Neural cell (in vitro differentiated cells): ENCODE measurements around the gene DGKB. TPM values are rescaled to one million over a fixed set of nuclear protein-coding genes. Genes with fewer than 3 reads are reported as not detected.

Source experiments
- H2AFZ ChIP-seq: fragments of 200-600, 300-800 bp; sonication (generic), shearing (Covaris generic); 2 replicates; pipeline ENCODE4 v1.6.0; 2014; ENCODE audit warnings: low read depth, mild to moderate bottlenecking, antibody characterized with exemption, low read length, moderate library complexity
- H3F3A ChIP-seq: fragments of 200-600 bp; shearing (Covaris generic); 2 replicates; pipeline ENCODE4 v1.6.1; 2016; ENCODE audit warnings: mild to moderate bottlenecking, moderate library complexity, mixed read lengths, antibody characterized with exemption, low read length; ENCODE audit not compliant: insufficient read depth, poor library complexity, severe bottlenecking
- H3K27ac ChIP-seq: fragments of 200-600, 300-800 bp; sonication (generic), shearing (Covaris generic); 2 replicates; pipeline ENCODE4 v1.5.1; 2014; ENCODE audit warnings: mild to moderate bottlenecking, low read length, moderate library complexity
- H3K27me3 ChIP-seq: fragments of 300-800, 200-600 bp; sonication (generic), shearing (Covaris generic); 2 replicates; pipeline ENCODE4 v1.6.0; 2014; ENCODE audit warnings: mild to moderate bottlenecking, low read depth, low read length, moderate library complexity; ENCODE audit not compliant: insufficient read depth
- H3K36me3 ChIP-seq: fragments of 300-800, 200-600 bp; sonication (generic), shearing (Covaris generic); 2 replicates; pipeline ENCODE4 v1.5.1; 2014; ENCODE audit warnings: mild to moderate bottlenecking, antibody characterized with exemption, low read length, moderate library complexity; ENCODE audit not compliant: insufficient read depth
- H3K4me2 ChIP-seq: fragments of 300-800, 200-600 bp; sonication (generic), shearing (Covaris generic); 2 replicates; pipeline ENCODE4 v1.6.0; 2014; ENCODE audit warnings: mild to moderate bottlenecking, low read length
- H3K4me3 ChIP-seq: fragments of 300-800, 200-600 bp; sonication (generic), shearing (Covaris generic); 2 replicates; pipeline ENCODE4 v1.5.1; 2014; ENCODE audit warnings: mild to moderate bottlenecking, low read length, moderate library complexity
- H3K79me2 ChIP-seq: fragments of 200-600 bp; shearing (Covaris generic); replicated peaks from 2 replicates; pipeline ENCODE4 v1.6.0; 2014; ENCODE audit warnings: mild to moderate bottlenecking, low read length, moderate library complexity; ENCODE audit not compliant: insufficient read depth
- H3K9ac ChIP-seq: fragments of 300-800, 200-600 bp; sonication (generic), shearing (Covaris generic); 2 replicates; pipeline ENCODE4 v1.6.1; 2016; ENCODE audit warnings: mild to moderate bottlenecking, low read length, mixed read lengths
- H3K9me2 ChIP-seq: fragments of 200-600 bp; shearing (Covaris generic); 2 replicates; pipeline ENCODE4 v1.6.1; 2016; ENCODE audit warnings: mild to moderate bottlenecking, low read length, mixed read lengths; ENCODE audit not compliant: insufficient read depth
- H3K9me3 ChIP-seq: fragments of 200-600, 300-800 bp; sonication (generic), shearing (Covaris generic); 2 replicates; pipeline ENCODE4 v1.6.1; 2016; ENCODE audit warnings: mild to moderate bottlenecking, mixed run types, low read length, moderate library complexity, mixed read lengths
- H4K20me1 ChIP-seq: fragments of 200-600 bp; shearing (Covaris generic); 2 replicates; pipeline ENCODE4 v1.6.1; 2016; ENCODE audit warnings: mild to moderate bottlenecking, mixed run types; ENCODE audit not compliant: insufficient read depth
- EP300 ChIP-seq: fragments of 450-650 bp; conservative IDR thresholded peaks from 2 replicates; pipeline ENCODE4 v1.6.1; 2014; ENCODE audit warnings: antibody characterized with exemption, mild to moderate bottlenecking, moderate library complexity; ENCODE audit not compliant: poor library complexity, severe bottlenecking
- EZH2 ChIP-seq: fragments of 200-600, 300-800 bp; shearing (Covaris generic), sonication (generic); IDR thresholded peaks from 2 replicates; pipeline ENCODE4 v1.6.1; 2014; ENCODE audit warnings: antibody characterized with exemption, low read length, borderline replicate concordance, mild to moderate bottlenecking; ENCODE audit not compliant: insufficient read depth, poor library complexity, severe bottlenecking
- MXI1 ChIP-seq: fragments of 450-650 bp; conservative IDR thresholded peaks from 2 replicates; pipeline ENCODE4 v1.6.1; 2014; ENCODE audit warnings: antibody characterized with exemption, mild to moderate bottlenecking; ENCODE audit not compliant: poor library complexity, severe bottlenecking
- POLR2AphosphoS5 ChIP-seq: IDR thresholded peaks from 2 replicates; pipeline ENCODE4 v1.6.1; 2012
- RAD21 ChIP-seq: fragments of 450-650 bp; conservative IDR thresholded peaks from 2 replicates; pipeline ENCODE4 v1.6.1; 2014; ENCODE audit warnings: antibody characterized with exemption, mild to moderate bottlenecking, moderate library complexity
- SMC3 ChIP-seq: fragments of 450-650 bp; conservative IDR thresholded peaks from 2 replicates; pipeline ENCODE4 v1.6.1; 2014; ENCODE audit warnings: antibody characterized with exemption, mild to moderate bottlenecking, moderate library complexity; ENCODE audit not compliant: poor library complexity
- TAF1 ChIP-seq: IDR thresholded peaks from 2 replicates; pipeline ENCODE4 v1.6.1; 2012; ENCODE audit warnings: low read depth
- polyA plus RNA-seq: library from polyadenylated mRNA; depleted of rRNA; stranded (reverse); fragments of >200 nt; gene quantifications from 2 replicates; pipeline ENCODE4 v1.2.3, GENCODE V29; 2014
- TF ChIP-seq, protein P1 (sequence below): IDR thresholded peaks from 2 replicates; pipeline ENCODE4 v1.6.1; 2012; ENCODE audit warnings: borderline replicate concordance
- TF ChIP-seq, protein P2 (sequence below): fragments of 450-650 bp; IDR thresholded peaks from 2 replicates; pipeline ENCODE4 v1.5.1; 2014; ENCODE audit warnings: antibody characterized with exemption, mild to moderate bottlenecking, moderate library complexity; ENCODE audit not compliant: poor library complexity, severe bottlenecking

Gene DGKB
- polyA plus RNA-seq, 1 donor from 2014 or later = 0.20 TPM

GRCh38 chr7:14425559-14425958 is 477.0 kb downstream of the DGKB start:
- H3K9me2 ChIP-seq = no peaks in the 10 kb centered on the region
- TF ChIP-seq MXI1 = no peak
- TF ChIP-seq SMC3 = no peak
- TF ChIP-seq RAD21 = no peak
- TF ChIP-seq POLR2AphosphoS5 = no peak
- TF ChIP-seq TAF1 = no peak
- no peak for TF ChIP-seq EZH2
- H3K4me2 ChIP-seq = no peak overlapping the region
- no peaks in the 10 kb centered on the region for H3F3A ChIP-seq
- no peak overlapping the region for H3K27ac ChIP-seq
- H3K4me3 ChIP-seq = no peak overlapping the region
- no peaks in the 10 kb centered on the region for H3K9me3 ChIP-seq
- no peaks in the 10 kb centered on the region for H3K27me3 ChIP-seq
- no peak overlapping the region for H2AFZ ChIP-seq
- H3K9ac ChIP-seq = no peak overlapping the region
- no peaks in the 10 kb centered on the region for H4K20me1 ChIP-seq
- no peaks in the 10 kb centered on the region for H3K79me2 ChIP-seq
- no peaks in the 10 kb centered on the region for H3K36me3 ChIP-seq

DNA sequence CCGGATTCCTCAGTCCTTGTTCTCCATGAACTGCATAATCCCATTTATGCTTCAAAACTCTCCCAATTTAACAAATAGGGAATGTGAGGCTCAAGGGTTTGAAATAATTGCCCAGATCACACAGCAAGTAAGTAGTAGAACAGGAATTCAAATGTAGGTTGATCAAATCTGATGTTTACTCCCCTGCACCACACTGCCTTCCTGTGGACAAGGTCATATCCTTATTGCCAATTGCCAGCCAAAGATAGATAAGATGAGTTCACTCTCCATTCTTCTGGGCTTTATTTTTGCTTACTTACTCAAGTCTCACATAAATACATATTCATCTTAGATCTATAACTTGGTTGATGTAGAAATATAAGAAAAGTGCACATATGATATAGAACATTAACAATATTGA is 477.9 kb downstream of the DGKB start:
- TF ChIP-seq TAF1 = no peak
- no peak for TF ChIP-seq RAD21
- TF ChIP-seq, protein P1, sequence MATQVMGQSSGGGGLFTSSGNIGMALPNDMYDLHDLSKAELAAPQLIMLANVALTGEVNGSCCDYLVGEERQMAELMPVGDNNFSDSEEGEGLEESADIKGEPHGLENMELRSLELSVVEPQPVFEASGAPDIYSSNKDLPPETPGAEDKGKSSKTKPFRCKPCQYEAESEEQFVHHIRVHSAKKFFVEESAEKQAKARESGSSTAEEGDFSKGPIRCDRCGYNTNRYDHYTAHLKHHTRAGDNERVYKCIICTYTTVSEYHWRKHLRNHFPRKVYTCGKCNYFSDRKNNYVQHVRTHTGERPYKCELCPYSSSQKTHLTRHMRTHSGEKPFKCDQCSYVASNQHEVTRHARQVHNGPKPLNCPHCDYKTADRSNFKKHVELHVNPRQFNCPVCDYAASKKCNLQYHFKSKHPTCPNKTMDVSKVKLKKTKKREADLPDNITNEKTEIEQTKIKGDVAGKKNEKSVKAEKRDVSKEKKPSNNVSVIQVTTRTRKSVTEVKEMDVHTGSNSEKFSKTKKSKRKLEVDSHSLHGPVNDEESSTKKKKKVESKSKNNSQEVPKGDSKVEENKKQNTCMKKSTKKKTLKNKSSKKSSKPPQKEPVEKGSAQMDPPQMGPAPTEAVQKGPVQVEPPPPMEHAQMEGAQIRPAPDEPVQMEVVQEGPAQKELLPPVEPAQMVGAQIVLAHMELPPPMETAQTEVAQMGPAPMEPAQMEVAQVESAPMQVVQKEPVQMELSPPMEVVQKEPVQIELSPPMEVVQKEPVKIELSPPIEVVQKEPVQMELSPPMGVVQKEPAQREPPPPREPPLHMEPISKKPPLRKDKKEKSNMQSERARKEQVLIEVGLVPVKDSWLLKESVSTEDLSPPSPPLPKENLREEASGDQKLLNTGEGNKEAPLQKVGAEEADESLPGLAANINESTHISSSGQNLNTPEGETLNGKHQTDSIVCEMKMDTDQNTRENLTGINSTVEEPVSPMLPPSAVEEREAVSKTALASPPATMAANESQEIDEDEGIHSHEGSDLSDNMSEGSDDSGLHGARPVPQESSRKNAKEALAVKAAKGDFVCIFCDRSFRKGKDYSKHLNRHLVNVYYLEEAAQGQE = no peak
- TF ChIP-seq SMC3 = no peak
- no peak for TF ChIP-seq MXI1
- TF ChIP-seq, protein P2, sequence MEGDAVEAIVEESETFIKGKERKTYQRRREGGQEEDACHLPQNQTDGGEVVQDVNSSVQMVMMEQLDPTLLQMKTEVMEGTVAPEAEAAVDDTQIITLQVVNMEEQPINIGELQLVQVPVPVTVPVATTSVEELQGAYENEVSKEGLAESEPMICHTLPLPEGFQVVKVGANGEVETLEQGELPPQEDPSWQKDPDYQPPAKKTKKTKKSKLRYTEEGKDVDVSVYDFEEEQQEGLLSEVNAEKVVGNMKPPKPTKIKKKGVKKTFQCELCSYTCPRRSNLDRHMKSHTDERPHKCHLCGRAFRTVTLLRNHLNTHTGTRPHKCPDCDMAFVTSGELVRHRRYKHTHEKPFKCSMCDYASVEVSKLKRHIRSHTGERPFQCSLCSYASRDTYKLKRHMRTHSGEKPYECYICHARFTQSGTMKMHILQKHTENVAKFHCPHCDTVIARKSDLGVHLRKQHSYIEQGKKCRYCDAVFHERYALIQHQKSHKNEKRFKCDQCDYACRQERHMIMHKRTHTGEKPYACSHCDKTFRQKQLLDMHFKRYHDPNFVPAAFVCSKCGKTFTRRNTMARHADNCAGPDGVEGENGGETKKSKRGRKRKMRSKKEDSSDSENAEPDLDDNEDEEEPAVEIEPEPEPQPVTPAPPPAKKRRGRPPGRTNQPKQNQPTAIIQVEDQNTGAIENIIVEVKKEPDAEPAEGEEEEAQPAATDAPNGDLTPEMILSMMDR = no peak
- TF ChIP-seq EP300 = no peak
- TF ChIP-seq EZH2 = no peak
- no peak for TF ChIP-seq POLR2AphosphoS5
- Histone ChIP-seq H3K9me3 (no peaks in the 10 kb centered on the region), H3K4me3 (no peak overlapping the region), H3K36me3 (no peaks in the 10 kb centered on the region), H3K79me2 (no peaks in the 10 kb centered on the region), H2AFZ (no peak overlapping the region), H3F3A (no peaks in the 10 kb centered on the region), H3K9ac (no peak overlapping the region), H3K27me3 (no peaks in the 10 kb centered on the region), H4K20me1 (no peaks in the 10 kb centered on the region), H3K27ac (no peak overlapping the region), H3K4me2 (no peak overlapping the region), H3K9me2 (no peaks in the 10 kb centered on the region)

DNA sequence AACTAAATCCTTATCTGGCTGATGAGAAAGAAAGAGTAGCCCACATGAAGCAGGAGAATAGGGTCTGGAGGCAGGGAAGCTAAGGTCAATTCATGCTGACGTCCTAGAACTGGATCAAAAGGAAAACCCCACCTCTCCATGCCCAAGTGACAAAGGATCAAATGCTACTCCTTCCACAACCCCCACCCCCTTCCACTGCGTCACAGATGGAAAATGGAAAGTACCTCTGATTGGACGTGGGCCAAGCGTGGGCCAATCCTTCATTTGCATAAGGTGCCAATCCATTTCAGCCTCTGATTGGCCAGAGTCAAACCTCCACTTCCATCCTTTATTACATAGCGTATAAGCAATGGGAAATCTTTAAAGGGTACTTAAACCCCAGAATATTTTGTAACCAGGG is 481.8 kb downstream of the DGKB start:
- no peaks in the 10 kb centered on the region for H4K20me1 ChIP-seq
- no peak overlapping the region for H3K9ac ChIP-seq
- TF ChIP-seq EZH2 = no peak
- TF ChIP-seq, protein P1 = no peak
- TF ChIP-seq TAF1 = no peak
- H3K36me3 ChIP-seq = no peaks in the 10 kb centered on the region
- no peaks in the 10 kb centered on the region for H3K9me2 ChIP-seq
- H2AFZ ChIP-seq = no peak overlapping the region
- no peak overlapping the region for H3K27ac ChIP-seq
- no peaks in the 10 kb centered on the region for H3K27me3 ChIP-seq
- no peak overlapping the region for H3K4me3 ChIP-seq
- H3K9me3 ChIP-seq = no peaks in the 10 kb centered on the region
- no peaks in the 10 kb centered on the region for H3K79me2 ChIP-seq
- H3K4me2 ChIP-seq = no peak overlapping the region
- H3F3A ChIP-seq = no peaks in the 10 kb centered on the region
